ENCODE data around the gene ITGB8. TPM values are rescaled to one million over a fixed set of nuclear protein-coding genes. Genes with fewer than 3 reads are reported as not detected.

Gene ITGB8
- total RNA-seq, 2 donors from 2014 or later: 6.5 to 7.6 TPM

- Mint-ChIP-seq H3K4me3 (no peak overlapping the region), H3K4me1 (peaks cover 3% of the 10 kb centered on the region), H3K27me3 (ENCODE audit: insufficient read depth) (peaks cover 2% of the 10 kb centered on the region), H3K9me3 (peaks cover 5% of the 10 kb centered on the region), H3K27ac (no peak overlapping the region), H3K36me3 (ENCODE audit: low read depth) (no peaks in the 10 kb centered on the region)
- Histone ChIP-seq H3K4me3 (ENCODE audit: low read length) (no peak overlapping the region), H3K9me3 (ENCODE audit: control insufficient read depth, low read length) (peaks cover 5% of the 10 kb centered on the region), H3K36me3 (ENCODE audit: control insufficient read depth, insufficient read depth, low read length) (no peaks in the 10 kb centered on the region), H3K27me3 (ENCODE audit: control insufficient read depth, insufficient read depth, low read length, poor library complexity, severe bottlenecking) (no peaks in the 10 kb centered on the region), H3K27ac (ENCODE audit: low read depth, low read length) (no peak overlapping the region), H3K4me1 (ENCODE audit: control insufficient read depth, insufficient read depth, low read length) (no peaks in the 10 kb centered on the region), H3K9ac (ENCODE audit: extremely low read depth, low read length, poor library complexity, severe bottlenecking) (no peak overlapping the region)
- WGBS, 2 experiments (ENCODE audit: insufficient coverage in 1 of 2, insufficient read length in 1 of 2): 98 to 100% methylated on average over 2 to 3 of the region's 3 CpGs
- DNase-seq: no peak
- TF ChIP-seq CTCF (conservative IDR thresholded peaks at IDR 0.05): no peak
Measured at GRCh38 chr7:20296444-20296843, 34.3 kb upstream of the ITGB8 start.

GRCh38 chr7:20296901-20297300 is 33.8 kb upstream of the ITGB8 start:
- 89 to 100% methylated on average over 2 to 3 of the region's 3 CpGs for WGBS, 2 experiments (ENCODE audit: insufficient coverage in 1 of 2, insufficient read length in 1 of 2)

GRCh38 chr7:20298486-20298901 is 32.2 kb upstream of the ITGB8 start:
- H3K9ac ChIP-seq (ENCODE audit: extremely low read depth, low read length, poor library complexity, severe bottlenecking): no peak overlapping the region
- DNase-seq: no peak
- peaks cover 5% of the 10 kb centered on the region for H3K9me3 Mint-ChIP-seq
- no peak for TF ChIP-seq CTCF (conservative IDR thresholded peaks at IDR 0.05)
- H3K36me3 ChIP-seq (ENCODE audit: control insufficient read depth, insufficient read depth, low read length): no peaks in the 10 kb centered on the region
- peaks cover 10% of the 10 kb centered on the region for H3K4me1 Mint-ChIP-seq
- H3K9me3 ChIP-seq (ENCODE audit: control insufficient read depth, low read length): peaks cover 5% of the 10 kb centered on the region
- H3K27me3 Mint-ChIP-seq (ENCODE audit: insufficient read depth): peaks cover 2% of the 10 kb centered on the region
- no peak overlapping the region for H3K4me3 ChIP-seq (ENCODE audit: low read length)
- no peak overlapping the region for H3K27ac Mint-ChIP-seq
- H3K27me3 ChIP-seq (ENCODE audit: control insufficient read depth, insufficient read depth, low read length, poor library complexity, severe bottlenecking): no peaks in the 10 kb centered on the region
- H3K4me1 ChIP-seq (ENCODE audit: control insufficient read depth, insufficient read depth, low read length): no peaks in the 10 kb centered on the region
- H3K27ac ChIP-seq (ENCODE audit: low read depth, low read length): no peak overlapping the region
- no peak overlapping the region for H3K4me3 Mint-ChIP-seq
- H3K36me3 Mint-ChIP-seq (ENCODE audit: low read depth): no peaks in the 10 kb centered on the region
- WGBS, 2 experiments (ENCODE audit: insufficient coverage in 1 of 2, insufficient read length in 1 of 2): 87% methylated on average over 1 of the region's 1 CpG; no CpG with 5 or more reads in 1 of the 2 experiments

More at GRCh38 chr7:20296901-20297300, 33.8 kb upstream of the ITGB8 start:
- Mint-ChIP-seq H3K27me3 (ENCODE audit: insufficient read depth) (peaks cover 2% of the 10 kb centered on the region), H3K9me3 (peaks cover 5% of the 10 kb centered on the region), H3K4me1 (peaks cover 3% of the 10 kb centered on the region), H3K4me3 (no peak overlapping the region), H3K27ac (no peak overlapping the region), H3K36me3 (ENCODE audit: low read depth) (no peaks in the 10 kb centered on the region)
- Histone ChIP-seq H3K9me3 (ENCODE audit: control insufficient read depth, low read length) (peaks cover 5% of the 10 kb centered on the region), H3K27me3 (ENCODE audit: control insufficient read depth, insufficient read depth, low read length, poor library complexity, severe bottlenecking) (no peaks in the 10 kb centered on the region), H3K27ac (ENCODE audit: low read depth, low read length) (no peak overlapping the region), H3K4me3 (ENCODE audit: low read length) (no peak overlapping the region), H3K9ac (ENCODE audit: extremely low read depth, low read length, poor library complexity, severe bottlenecking) (no peak overlapping the region), H3K4me1 (ENCODE audit: control insufficient read depth, insufficient read depth, low read length) (no peaks in the 10 kb centered on the region), H3K36me3 (ENCODE audit: control insufficient read depth, insufficient read depth, low read length) (no peaks in the 10 kb centered on the region)
- no peak for DNase-seq
- TF ChIP-seq CTCF (conservative IDR thresholded peaks at IDR 0.05): no peak
